H1 (cell line): Measurements from ENCODE around the gene SLC35F3. TPM values are rescaled to one million over a fixed set of nuclear protein-coding genes. Genes with fewer than 3 reads are reported as not detected.

Source experiments
- ATF3 ChIP-seq: IDR thresholded peaks from 2 replicates; pipeline ENCODE4 v1.6.1; 2011; ENCODE audit warnings: low read depth, mild to moderate bottlenecking, low read length; ENCODE audit not compliant: insufficient read depth
- BACH1 ChIP-seq: IDR thresholded peaks from 2 replicates; pipeline ENCODE4 v1.6.1; 2012; ENCODE audit warnings: low read length, improper control_type of control experiment
- CREB1 ChIP-seq: IDR thresholded peaks from 2 replicates; pipeline ENCODE4 v1.6.1; 2012; ENCODE audit warnings: inconsistent platforms
- CTCF ChIP-seq, 3 experiments: IDR thresholded peaks; 1 replicate in 2 of 3; 2 replicates in 1 of 3; pipeline versions ENCODE4 v1.5.1 to v1.6.1; 2011; ENCODE audit warnings: low read length in 3 of 3, mild to moderate bottlenecking in 3 of 3, inconsistent platforms in 2 of 3, low read depth in 1 of 3, moderate library complexity in 1 of 3; ENCODE audit not compliant: insufficient read depth in 1 of 3; ENCODE audit errors: control extremely low read depth in 1 of 3
- HDAC2 ChIP-seq, 2 experiments: fragments of 300-600 bp in 1 of 2; sonication (generic) in 1 of 2; IDR thresholded peaks; 2 replicates each; pipeline ENCODE4 v1.6.1; 2011 to 2012; ENCODE audit warnings: low read depth in 2 of 2, low read length in 2 of 2, mild to moderate bottlenecking in 2 of 2, moderate library complexity in 2 of 2, borderline replicate concordance in 1 of 2, inconsistent platforms in 1 of 2
- JUND ChIP-seq: IDR thresholded peaks from 2 replicates; pipeline ENCODE4 v1.6.1; 2011; ENCODE audit warnings: mild to moderate bottlenecking, improper control_type of control experiment, low read length
- KDM1A ChIP-seq: fragments of 200-600, 300-600 bp; sonication (generic); IDR thresholded peaks from 2 replicates; pipeline ENCODE4 v1.7.1; 2016; ENCODE audit warnings: mild to moderate bottlenecking, low read length, borderline replicate concordance
- KDM5A ChIP-seq: fragments of 200-600 bp; IDR thresholded peaks from 2 replicates; pipeline ENCODE4 v1.7.1; 2012; ENCODE audit warnings: mild to moderate bottlenecking, low read length, inconsistent platforms, mixed read lengths
- NANOG ChIP-seq: IDR thresholded peaks from 2 replicates; pipeline ENCODE4 v1.6.1; 2011; ENCODE audit warnings: low read length, low read depth, mild to moderate bottlenecking, inconsistent platforms; ENCODE audit not compliant: insufficient read depth, poor library complexity, severe bottlenecking
- NRF1 ChIP-seq: IDR thresholded peaks from 2 replicates; pipeline ENCODE4 v1.6.1; 2011; ENCODE audit warnings: mild to moderate bottlenecking, low read depth, low read length, improper control_type of control experiment
- POLR2AphosphoS5 ChIP-seq: IDR thresholded peaks from 2 replicates; pipeline ENCODE4 v1.6.1; 2011; ENCODE audit warnings: low read depth, low read length
- POU5F1 ChIP-seq: IDR thresholded peaks from 2 replicates; pipeline ENCODE4 v1.6.1; 2011; ENCODE audit warnings: low read depth, mild to moderate bottlenecking, low read length, moderate library complexity
- RAD21 ChIP-seq, 2 experiments: IDR thresholded peaks in 1 of 2; conservative IDR thresholded peaks in 1 of 2; 2 replicates each; pipeline ENCODE4 v1.6.1; 2011; ENCODE audit warnings: low read depth in 2 of 2, low read length in 2 of 2, improper control_type of control experiment in 1 of 2, inconsistent platforms in 1 of 2, mild to moderate bottlenecking in 1 of 2, moderate library complexity in 1 of 2
- SIN3A ChIP-seq, 2 experiments: IDR thresholded peaks in 1 of 2; conservative IDR thresholded peaks in 1 of 2; 2 replicates each; pipeline ENCODE4 v1.6.1; 2011 to 2012; ENCODE audit warnings: low read length in 2 of 2, improper control_type of control experiment in 1 of 2, low read depth in 1 of 2, mild to moderate bottlenecking in 1 of 2
- SP2 ChIP-seq: IDR thresholded peaks from 2 replicates; pipeline ENCODE4 v1.6.1; 2012; ENCODE audit warnings: mild to moderate bottlenecking, low read length, inconsistent platforms
- SP4 ChIP-seq: IDR thresholded peaks from 2 replicates; pipeline ENCODE4 v1.6.1; 2012; ENCODE audit warnings: low read length, inconsistent platforms
- SUZ12 ChIP-seq: fragments of 200-600 bp; sonication (generic); IDR thresholded peaks from 2 replicates; pipeline ENCODE4 v1.6.1; 2012; ENCODE audit warnings: mild to moderate bottlenecking, inconsistent platforms, low read length, moderate library complexity, mixed read lengths
- TCF12 ChIP-seq: IDR thresholded peaks from 2 replicates; pipeline ENCODE4 v1.6.1; 2011; ENCODE audit warnings: low read depth, mild to moderate bottlenecking, low read length
- TEAD4 ChIP-seq: IDR thresholded peaks from 2 replicates; pipeline ENCODE4 v1.6.1; 2012; ENCODE audit warnings: low read depth, low read length, inconsistent platforms, mixed read lengths
- polyA plus RNA-seq, 7 experiments: library from polyadenylated mRNA; depleted of rRNA in 3 of 7; stranded (reverse) in 5 of 7; unstranded in 2 of 7; fragments of >200 nt in 5 of 7; fragments of 200-250 nt in 2 of 7; gene quantifications; 1 replicate in 5 of 7; 2 replicates in 1 of 7; 4 replicates in 1 of 7; pipeline versions ENCODE4 v1.2.1 to v1.2.3, GENCODE V29; 2011 to 2013; ENCODE audit warnings: missing spikeins in 2 of 7, mixed read lengths in 2 of 7
- total RNA-seq: library from RNA; stranded (reverse); fragmentation: NEBNext Ultra II Directional; extraction: Animal tissue kit (Norgen Biotek cat#: 25700); gene quantifications from 2 replicates; pipeline ENCODE4 v1.2.1, GENCODE V29; 2021

SLC35F3 gene
- total and polyA plus RNA-seq, 2 of the 8 experiments (the other 6 are each of a cell fraction or from before 2014, with no cell fraction given), result 0.78 to 1.2 TPM

GRCh38 chr1:234125283-234125682 is 220.8 kb downstream of the SLC35F3 start (continued):
- TF ChIP-seq SIN3A (conservative IDR thresholded peaks at IDR 0.05 in 1 of 2, IDR thresholded peaks at IDR 0.05 in 1 of 2; ENCODE audit: low read depth in 1 of 2, low read length in 2 of 2) (peak; percentile 84 to 88; a peak in 3 of 4 replicates), NANOG (no peak), CREB1 (peak; percentile 72), ATF3 (0 out of 2 replicates have a peak, but pooled peaks have one; percentile 38), KDM1A (no peak), SP2 (no peak), CTCF (IDR thresholded peaks at IDR 0.05; ENCODE audit: control extremely low read depth in 1 of 3, insufficient read depth in 1 of 3, low read depth in 1 of 3, low read length in 3 of 3) (peak; percentile 79 to 94 (median 89)), SP4 (no peak), TCF12 (no peak), SUZ12 (no peak), KDM5A (no peak), JUND (no peak), NRF1 (no peak), POLR2AphosphoS5 (no peak), TEAD4 (no peak), POU5F1 (no peak), HDAC2 (IDR thresholded peaks at IDR 0.05; ENCODE audit: borderline replicate concordance in 1 of 2, low read depth in 2 of 2, low read length in 2 of 2) (no peak), RAD21 (IDR thresholded peaks at IDR 0.05 in 1 of 2, conservative IDR thresholded peaks at IDR 0.05 in 1 of 2; ENCODE audit: low read depth in 2 of 2, low read length in 2 of 2) (peak; percentile 96 to 97), BACH1 (no peak)
- TF ChIP-seq, all 59 proteins: peak for 7
